Middle frontal gyrus (tissue), 1 donor: ENCODE data around the gene ARHGEF4.

Experiments used
- DNase-seq: peaks from one replicate; pipeline ENCODE4 v3.0.0-alpha.2; 2015; ENCODE audit warnings: low spot score; ENCODE audit errors: extremely low spot score

Gene ARHGEF4

GRCh38 chr2:131036269-131036668 lies 199.6 kb downstream of the ARHGEF4 start:
- no peak for DNase-seq

DNA sequence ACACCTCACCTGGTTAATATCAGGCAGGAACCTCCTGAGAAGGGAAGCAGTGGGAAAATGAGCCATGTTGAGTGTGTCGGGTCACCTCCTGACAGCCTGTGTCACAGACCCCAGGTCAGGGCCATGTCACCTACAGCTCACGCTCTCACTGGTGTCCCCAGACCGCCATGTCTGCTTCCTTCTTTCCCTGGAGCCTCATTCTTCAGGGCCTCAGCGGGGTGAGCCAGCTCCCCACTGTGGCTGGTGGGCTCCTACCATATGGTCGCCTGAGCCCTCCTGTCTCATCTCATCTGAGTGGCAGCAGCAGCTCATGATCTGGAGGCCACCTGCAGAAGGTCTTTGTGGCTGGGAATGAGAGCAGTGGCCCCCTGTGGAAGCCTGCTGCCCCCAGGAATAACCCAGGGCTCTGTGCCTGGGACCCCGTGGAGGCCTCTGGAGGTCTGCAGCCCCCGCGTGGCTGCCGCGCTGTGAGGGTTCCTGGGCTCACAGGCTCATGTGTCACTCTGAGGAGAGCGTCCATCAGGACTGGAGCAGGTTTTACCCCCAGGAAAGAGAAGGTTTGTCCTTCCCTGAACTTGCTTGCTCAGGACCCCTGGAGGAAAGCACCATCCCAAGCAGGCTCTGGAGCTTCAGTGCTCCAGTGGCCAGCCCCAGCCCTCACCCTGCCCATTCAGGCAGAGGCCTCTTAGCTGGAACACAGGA lies 200.1 kb downstream of the ARHGEF4 start:
- DNase-seq, result no peak

DNA sequence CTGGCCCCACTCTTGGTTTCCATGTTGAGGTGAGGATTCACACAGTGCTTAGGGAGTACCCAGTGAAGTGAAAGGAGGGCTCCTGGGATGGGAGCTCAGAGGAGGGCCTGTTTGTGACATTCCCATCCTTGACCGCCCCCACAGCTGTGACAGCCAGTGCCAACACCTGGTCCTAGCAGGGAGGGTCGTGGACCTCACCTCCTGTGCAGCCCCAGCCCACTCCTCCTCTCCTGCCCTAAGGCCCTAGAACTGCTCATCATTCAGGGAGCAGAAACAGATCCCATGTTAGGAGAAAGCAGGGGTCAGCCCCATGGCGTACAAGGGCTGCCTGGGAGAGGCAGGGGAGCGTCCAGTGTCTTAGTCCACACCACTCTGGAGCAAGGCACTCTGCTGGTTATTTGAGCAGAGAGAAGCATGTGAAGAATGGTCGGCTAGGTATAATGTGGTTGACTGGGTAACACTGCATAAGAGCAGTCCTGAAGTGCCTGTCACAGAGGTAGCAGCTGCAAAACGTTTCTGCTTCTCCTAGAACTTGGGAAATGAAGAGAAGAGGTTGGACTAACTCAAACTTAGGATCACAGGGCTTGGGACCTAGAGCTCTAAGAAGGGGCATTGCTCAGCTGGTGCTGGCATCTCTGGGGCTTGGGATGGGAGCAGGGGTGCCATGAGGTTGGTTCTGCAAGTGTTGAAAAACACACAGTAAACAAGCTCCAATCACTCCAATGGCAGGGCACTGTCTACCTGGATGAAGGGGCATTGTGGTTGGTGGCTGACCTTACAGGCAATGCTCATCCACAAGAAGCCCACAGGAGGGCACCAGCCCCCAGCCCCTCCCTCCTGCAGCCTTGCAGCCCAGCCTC lies 200.9 kb downstream of the ARHGEF4 start:
- no peak for DNase-seq

DNA sequence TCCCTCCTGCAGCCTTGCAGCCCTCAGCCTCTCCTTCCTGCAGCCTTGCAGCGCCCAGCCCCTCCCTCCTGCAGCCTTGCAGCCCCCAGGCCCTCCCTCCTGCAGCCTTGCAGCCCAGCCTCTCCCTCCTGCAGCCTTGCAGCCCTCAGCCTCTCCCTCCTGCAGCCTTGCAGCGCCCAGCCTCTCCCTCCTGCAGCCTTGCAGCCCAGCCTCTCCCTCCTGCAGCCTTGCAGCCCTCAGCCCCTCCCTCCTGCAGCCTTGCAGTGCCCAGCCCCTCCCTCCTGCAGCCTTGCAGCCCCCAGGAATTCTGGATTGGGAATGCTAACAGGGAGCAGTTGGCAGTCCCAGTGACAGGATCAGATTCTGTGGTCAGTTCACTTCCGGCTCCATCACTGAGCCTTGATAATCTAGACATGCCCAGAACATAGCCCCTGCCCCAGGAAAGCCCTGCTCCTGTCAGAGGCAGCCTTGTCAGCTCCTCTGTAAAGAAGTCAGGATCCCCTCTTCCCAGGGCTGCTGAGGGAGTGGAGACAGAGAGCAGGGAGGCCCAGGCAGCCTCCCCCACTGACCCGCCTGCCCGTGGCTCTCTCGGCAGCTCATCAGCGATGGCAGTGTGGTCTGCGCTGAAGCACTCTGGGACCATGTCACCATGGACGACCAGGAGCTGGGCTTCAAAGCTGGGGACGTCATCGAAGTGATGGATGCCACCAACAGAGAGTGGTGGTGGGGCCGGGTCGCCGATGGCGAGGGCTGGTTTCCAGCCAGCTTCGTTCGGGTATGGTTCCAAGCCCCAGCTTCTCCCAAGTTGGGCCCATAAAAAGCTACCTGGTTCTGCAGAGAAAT lies 201.8 kb downstream of the ARHGEF4 start:
- DNase-seq, result no peak

DNA sequence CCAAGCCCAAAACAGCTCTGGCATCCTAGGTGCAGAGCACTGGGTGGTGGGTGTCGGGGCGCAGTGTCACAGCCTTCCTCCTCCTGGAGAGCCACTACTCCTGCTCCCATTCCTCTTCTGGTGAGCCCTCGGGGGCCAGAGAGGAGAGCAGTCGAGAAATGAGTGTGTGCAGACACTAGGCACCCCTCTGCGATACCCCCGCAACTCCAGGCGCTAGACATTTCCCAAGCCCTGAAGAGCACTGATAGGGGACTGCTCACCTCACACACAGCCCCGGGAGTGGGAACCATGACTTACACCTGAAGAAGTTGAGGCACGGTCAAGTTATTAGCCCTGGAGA lies 202.4 kb downstream of the ARHGEF4 start:
- no peak for DNase-seq

- no peak for DNase-seq
Observed at GRCh38 chr2:131039535-131039907, 202.8 kb downstream of the ARHGEF4 start.

GRCh38 chr2:131039908-131040660 lies 203.4 kb downstream of the ARHGEF4 start:
- DNase-seq, result no peak

GRCh38 chr2:131040661-131041401 lies 204.1 kb downstream of the ARHGEF4 start:
- no peak for DNase-seq

GRCh38 chr2:131041402-131042147 lies 204.9 kb downstream of the ARHGEF4 start:
- no peak for DNase-seq

GRCh38 chr2:131042148-131042775 lies 205.5 kb downstream of the ARHGEF4 start:
- DNase-seq, result no peak

- DNase-seq, result no peak
Observed at GRCh38 chr2:131043199-131044074, 206.7 kb downstream of the ARHGEF4 start.

GRCh38 chr2:131044075-131044756 lies 207.5 kb downstream of the ARHGEF4 start:
- no peak for DNase-seq

- no peak for DNase-seq
Observed at GRCh38 chr2:131044757-131045150, 208.0 kb downstream of the ARHGEF4 start.

GRCh38 chr2:131045286-131046027 lies 208.7 kb downstream of the ARHGEF4 start:
- DNase-seq, result no peak

DNA sequence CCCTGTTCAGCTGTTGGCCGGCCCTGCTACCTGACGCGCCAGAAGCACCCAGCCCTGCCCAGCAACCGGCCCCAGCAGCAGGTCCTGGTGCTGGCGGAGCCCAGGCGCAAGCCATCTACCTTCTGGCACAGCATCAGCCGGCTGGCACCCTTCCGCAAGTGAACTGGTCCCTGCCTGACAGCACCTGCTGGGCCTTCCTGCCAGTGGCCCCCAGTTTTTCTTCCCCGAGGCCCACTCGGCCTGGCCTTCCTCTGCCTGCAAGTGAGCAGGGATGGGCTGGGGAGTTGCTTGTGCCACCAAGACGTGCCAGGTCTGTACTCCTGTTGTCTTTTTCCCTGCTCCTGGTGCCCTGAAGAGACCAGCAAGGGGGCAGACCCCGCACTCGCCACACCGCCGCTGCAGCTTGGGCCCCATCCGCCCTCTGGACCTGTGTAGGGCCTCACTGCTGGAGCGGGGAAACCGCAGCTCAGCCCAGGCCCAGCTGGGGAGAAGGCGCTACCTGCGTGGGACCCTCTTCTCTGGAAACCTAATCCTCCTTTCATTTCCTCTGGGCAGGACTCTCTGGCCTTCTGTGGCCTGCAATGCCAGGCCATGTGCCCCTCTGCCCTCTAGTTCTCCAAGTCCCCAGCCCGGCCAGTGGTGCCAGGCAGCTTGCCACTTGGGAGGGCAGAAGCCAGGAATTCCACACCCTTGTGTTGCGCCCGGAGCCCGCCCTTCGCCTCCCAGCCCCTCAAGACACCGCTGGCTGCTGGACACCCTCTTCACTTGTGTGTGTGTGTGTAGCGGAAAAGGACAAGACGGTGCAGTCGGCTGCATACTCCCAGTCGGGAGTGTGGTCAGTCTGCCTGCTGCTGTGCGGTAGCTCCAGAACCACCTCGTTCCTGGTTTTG lies 209.6 kb downstream of the ARHGEF4 start:
- no peak for DNase-seq
